IMR-90 (cell line): Measurements from ENCODE around the gene TALDO1. TPM values are rescaled to one million over a fixed set of nuclear protein-coding genes. Genes with fewer than 3 reads are reported as not detected.

ENCODE experiments used
- ATAC-seq: fragments of 200-7000 bp; cut with Tn5 transposase; 2 replicates; pipeline ENCODE4 v1.9.1; 2020; ENCODE audit warnings: low read depth, mild to moderate bottlenecking, moderate library complexity
- BruUV-seq: library from RNA; stranded (reverse); fragments of 400-500 nt; replicated peaks from 2 replicates; lab custom pipeline; 2021; lab: Mats Ljungman, UMichigan
- CTCF ChIA-PET: fragments of 300-600 bp; formaldehyde crosslinking; extraction: SDS; loops from one replicate; lab custom pipeline; 2021; ENCODE audit warnings: antibody characterized with exemption; lab: Yijun Ruan, JAX
- POLR2A ChIA-PET: fragments of 300-600 bp; sonication (Branson Sonifier 250); formaldehyde crosslinking; loops from one replicate; lab custom pipeline; 2022; ENCODE audit warnings: antibody characterized with exemption; ENCODE audit not compliant: unreplicated experiment; lab: Charles Lee
- DNase-seq: peaks from one replicate; pipeline ENCODE4 v3.0.0; 2013
- H2AFZ ChIP-seq: replicated peaks from 2 replicates; pipeline ENCODE3; 2013; ENCODE audit warnings: low read length, mild to moderate bottlenecking; ENCODE audit not compliant: poor library complexity
- H2AK5ac ChIP-seq: 2 replicates; pipeline ENCODE4 v1.6.1; 2013; ENCODE audit warnings: low read depth, low read length, inconsistent platforms
- H2AK9ac ChIP-seq: replicated peaks from 2 replicates; pipeline ENCODE3; 2013; ENCODE audit warnings: mild to moderate bottlenecking, low read depth, low read length, moderate library complexity; ENCODE audit not compliant: poor library complexity
- H2BK120ac ChIP-seq: 2 replicates; pipeline ENCODE4 v1.6.1; 2013; ENCODE audit warnings: low read depth, low read length, inconsistent platforms
- H2BK15ac ChIP-seq: 3 replicates; pipeline ENCODE4 v1.6.1; 2013; ENCODE audit warnings: low read depth, low read length, inconsistent platforms
- H2BK20ac ChIP-seq: 2 replicates; pipeline ENCODE4 v1.6.1; 2013; ENCODE audit warnings: low read depth, mild to moderate bottlenecking, inconsistent platforms, low read length, moderate library complexity
- H2BK5ac ChIP-seq: 2 replicates; pipeline ENCODE4 v1.6.1; 2013; ENCODE audit warnings: mild to moderate bottlenecking, low read depth, low read length, inconsistent platforms; ENCODE audit not compliant: poor library complexity, severe bottlenecking
- H3K14ac ChIP-seq: replicated peaks from 2 replicates; pipeline ENCODE4 v1.6.1; 2013; ENCODE audit warnings: low read depth, low read length, inconsistent platforms
- H3K18ac ChIP-seq: 2 replicates; pipeline ENCODE4 v1.6.1; 2013; ENCODE audit warnings: low read depth, low read length, control low read depth
- H3K23ac ChIP-seq: 2 replicates; pipeline ENCODE4 v1.6.1; 2013; ENCODE audit warnings: low read depth, low read length, inconsistent platforms
- H3K27ac ChIP-seq: 2 replicates; pipeline ENCODE4 v1.5.1; 2013; ENCODE audit warnings: mild to moderate bottlenecking, control low read depth, low read length; ENCODE audit not compliant: insufficient read depth
- H3K27me3 ChIP-seq: 2 replicates; pipeline ENCODE4 v1.6.1; 2013; ENCODE audit warnings: low read length; ENCODE audit not compliant: control insufficient read depth, insufficient read depth
- H3K36me3 ChIP-seq: 2 replicates; pipeline ENCODE4 v1.6.1; 2013; ENCODE audit warnings: low read length, mixed read lengths; ENCODE audit not compliant: control insufficient read depth, insufficient read depth
- H3K4ac ChIP-seq: 2 replicates; pipeline ENCODE4 v1.6.1; 2013; ENCODE audit warnings: low read depth, low read length, inconsistent platforms
- H3K4me1 ChIP-seq: 2 replicates; pipeline ENCODE4 v1.6.1; 2013; ENCODE audit warnings: low read length, mixed read lengths; ENCODE audit not compliant: control insufficient read depth, insufficient read depth
- H3K4me2 ChIP-seq: 2 replicates; pipeline ENCODE4 v1.6.1; 2013; ENCODE audit warnings: low read depth, mild to moderate bottlenecking, control low read depth, low read length, moderate library complexity
- H3K4me3 ChIP-seq: 2 replicates; pipeline ENCODE4 v1.5.1; 2013; ENCODE audit warnings: low read depth, mild to moderate bottlenecking, control low read depth, low read length, moderate library complexity; ENCODE audit not compliant: insufficient read depth
- H3K56ac ChIP-seq: 2 replicates; pipeline ENCODE4 v1.6.1; 2013; ENCODE audit warnings: low read length, inconsistent platforms; ENCODE audit not compliant: insufficient read depth; ENCODE audit errors: extremely low read depth
- H3K79me1 ChIP-seq, 2 experiments: 2 replicates each; pipeline ENCODE4 v1.6.1; 2013; ENCODE audit warnings: low read length in 2 of 2, inconsistent platforms in 1 of 2, low read depth in 1 of 2
- H3K9ac ChIP-seq: 2 replicates; pipeline ENCODE4 v1.6.1; 2013; ENCODE audit warnings: low read depth, low read length, control low read depth
- H3K9me1 ChIP-seq: 2 replicates; pipeline ENCODE4 v1.6.1; 2013; ENCODE audit warnings: low read length, inconsistent platforms; ENCODE audit not compliant: insufficient read depth
- H3K9me3 ChIP-seq: 2 replicates; pipeline ENCODE4 v1.6.1; 2013; ENCODE audit warnings: low read length; ENCODE audit not compliant: control insufficient read depth, insufficient read depth
- H4K20me1 ChIP-seq: 2 replicates; pipeline ENCODE4 v1.6.1; 2013; ENCODE audit warnings: low read length, inconsistent platforms; ENCODE audit not compliant: insufficient read depth
- H4K5ac ChIP-seq: 2 replicates; pipeline ENCODE4 v1.6.1; 2013; ENCODE audit warnings: mild to moderate bottlenecking, low read depth, low read length, control low read depth
- H4K8ac ChIP-seq, 2 experiments: 2 replicates each; pipeline ENCODE4 v1.6.1; 2013; ENCODE audit warnings: low read depth in 2 of 2, low read length in 2 of 2, control low read depth in 1 of 2, inconsistent platforms in 1 of 2
- H4K91ac ChIP-seq: 2 replicates; pipeline ENCODE4 v1.6.1; 2013; ENCODE audit warnings: low read depth, low read length, inconsistent platforms; ENCODE audit not compliant: insufficient read depth
- BHLHE40 ChIP-seq: fragments of 150-350 bp; IDR thresholded peaks from 2 replicates; pipeline ENCODE4 v1.6.1; 2016; ENCODE audit warnings: mild to moderate bottlenecking, low read depth, low read length
- CEBPB ChIP-seq: IDR thresholded peaks from 2 replicates; pipeline ENCODE4 v1.6.1; 2012; ENCODE audit warnings: low read depth, low read length, improper control_type of control experiment
- CHD1 ChIP-seq: IDR thresholded peaks from 2 replicates; pipeline ENCODE4 v1.6.1; 2012; ENCODE audit warnings: low read depth, low read length, improper control_type of control experiment
- CTCF ChIP-seq: conservative IDR thresholded peaks from 2 replicates; pipeline ENCODE4 v1.5.1; 2012; ENCODE audit warnings: mild to moderate bottlenecking, low read depth, low read length, improper control_type of control experiment
- FOS ChIP-seq: fragments of 150-350 bp; IDR thresholded peaks from 2 replicates; pipeline ENCODE4 v1.6.1; 2016; ENCODE audit warnings: low read depth, low read length
- MAFK ChIP-seq: IDR thresholded peaks from 2 replicates; pipeline ENCODE4 v1.6.1; 2012; ENCODE audit warnings: low read depth, low read length, improper control_type of control experiment
- MAZ ChIP-seq: IDR thresholded peaks from 2 replicates; pipeline ENCODE4 v1.6.1; 2012; ENCODE audit warnings: low read depth, mild to moderate bottlenecking, low read length, improper control_type of control experiment, moderate library complexity, borderline replicate concordance
- MXI1 ChIP-seq: IDR thresholded peaks from 2 replicates; pipeline ENCODE4 v1.6.1; 2012; ENCODE audit warnings: low read depth, mild to moderate bottlenecking, low read length, moderate library complexity, borderline replicate concordance
- NFE2L2 ChIP-seq: fragments of 150-350 bp; IDR thresholded peaks from 2 replicates; pipeline ENCODE4 v1.6.1; 2016; ENCODE audit warnings: low read depth, mild to moderate bottlenecking, low read length
- POLR2A ChIP-seq: IDR thresholded peaks from 2 replicates; pipeline ENCODE4 v1.6.1; 2012; ENCODE audit warnings: mild to moderate bottlenecking, low read depth, low read length
- RAD21 ChIP-seq: IDR thresholded peaks from 2 replicates; pipeline ENCODE4 v1.6.1; 2012; ENCODE audit warnings: low read length, improper control_type of control experiment
- RCOR1 ChIP-seq: IDR thresholded peaks from 2 replicates; pipeline ENCODE4 v1.6.1; 2012; ENCODE audit warnings: mild to moderate bottlenecking, low read length, improper control_type of control experiment; ENCODE audit not compliant: insufficient replicate concordance
- RFX5 ChIP-seq: IDR thresholded peaks from 2 replicates; pipeline ENCODE4 v1.8.0; 2012; ENCODE audit warnings: low read depth, mild to moderate bottlenecking, low read length, moderate library complexity
- USF2 ChIP-seq: fragments of 150-350 bp; IDR thresholded peaks from 2 replicates; pipeline ENCODE4 v1.6.1; 2017; ENCODE audit warnings: mild to moderate bottlenecking, antibody characterized with exemption, low read length, low read depth
- WGBS, 2 experiments: methylation state at CpG; one replicate each; pipeline versions ENCODE4 v1.1.5 to v1.1.7; 2013; ENCODE audit warnings: missing lambda C conversion rate in 2 of 2; ENCODE audit not compliant: insufficient read length in 1 of 2; ENCODE audit errors: extremely low coverage in 2 of 2; 5-methylcytosine and 5-hydroxymethylcytosine counted together
- dilution Hi-C: fragments of 300-500 bp; cut with HindIII; formaldehyde crosslinking; loops from one replicate; pipeline ENCODE4 v1.14.3; 2018; ENCODE audit warnings: low sequenced_read_pairs; ENCODE audit not compliant: unreplicated experiment
- in situ Hi-C: fragments of 300-500 bp; cut with MboI; formaldehyde crosslinking; loops from 3 replicates; pipeline ENCODE4 v1.14.3; 2019; ENCODE audit warnings: low sequenced_read_pairs, inconsistent platforms, mixed read lengths
- intact Hi-C: fragments of 100-400 bp; cut with micrococcal nuclease; formaldehyde crosslinking; loops from 2 replicates; pipeline ENCODE4 v1.10.0; 2022
- polyA plus RNA-seq, 3 experiments: library from polyadenylated mRNA; depleted of rRNA; stranded (reverse); fragments of >200 nt; gene quantifications; 2 replicates each; pipeline ENCODE4 v1.2.3, GENCODE V29; 2012; ENCODE audit warnings: low replicate concordance in 1 of 3
- total RNA-seq: library from RNA; depleted of rRNA; stranded (reverse); fragments of >200 nt; gene quantifications from 2 replicates; pipeline ENCODE4 v1.2.3, GENCODE V29; 2012
- TF ChIP-seq, protein P1 (sequence below): fragments of 150-350 bp; IDR thresholded peaks from 2 replicates; pipeline ENCODE4 v1.6.1; 2016; ENCODE audit warnings: low read depth, mild to moderate bottlenecking, low read length, moderate library complexity, borderline replicate concordance

Gene TALDO1
- total and polyA plus RNA-seq, 2 of the 4 experiments (the other 2 are of a cell fraction), result 147 to 210 TPM

- Histone ChIP-seq H3K56ac (no peak overlapping the region), H3K18ac (no peak overlapping the region), H3K36me3 (no peaks in the 10 kb centered on the region), H3K27me3 (peaks cover 9% of the 10 kb centered on the region; the same call in 1 of the 2 replicates), H2AK9ac (peak overlapping the region; percentile 48), H2BK5ac (no peak overlapping the region), H3K79me1 (no peaks in the 10 kb centered on the region), H3K9me3 (no peaks in the 10 kb centered on the region), H3K27ac (no peak overlapping the region), H2AFZ (no peak overlapping the region), H3K4me1 (peaks cover 4% of the 10 kb centered on the region), H3K23ac (no peak overlapping the region), H3K9me1 (no peaks in the 10 kb centered on the region), H4K91ac (no peak overlapping the region), H3K9ac (no peak overlapping the region), H4K8ac (no peak overlapping the region), H3K4ac (no peak overlapping the region), H2BK15ac (no peak overlapping the region), H2BK120ac (no peak overlapping the region), H4K5ac (no peak overlapping the region), H3K4me3 (no peak overlapping the region), H3K4me2 (no peak overlapping the region; the same call in 1 of the 2 replicates), H2BK20ac (no peak overlapping the region), H4K20me1 (no peaks in the 10 kb centered on the region), H3K14ac (no peak overlapping the region), H2AK5ac (no peak overlapping the region)
- in situ Hi-C loops (no loop called here), dilution Hi-C loops (no loop called here), intact Hi-C loops (loop anchor here (1.0 to 10.0 kb wide), 3 partner anchors 28 to 169 kb away; partner anchors contain the start of genes DEAF1 and TMEM80)
- 48% methylated on average over 3 of the region's 8 CpGs; no CpG with 5 or more reads in 1 of the 2 experiments for WGBS, 2 experiments
- POLR2A ChIA-PET, result no interaction called here
- DNase-seq (peak; percentile 68), ATAC-seq (peak; percentile 28)
- CTCF ChIA-PET, result no interaction called here
- no TSS peak for BruUV-seq
- TF ChIP-seq RAD21, result peak; percentile 77
- TF ChIP-seq MAFK, result no peak
- TF ChIP-seq BHLHE40, result no peak
- TF ChIP-seq FOS, result no peak
- TF ChIP-seq, protein P1, sequence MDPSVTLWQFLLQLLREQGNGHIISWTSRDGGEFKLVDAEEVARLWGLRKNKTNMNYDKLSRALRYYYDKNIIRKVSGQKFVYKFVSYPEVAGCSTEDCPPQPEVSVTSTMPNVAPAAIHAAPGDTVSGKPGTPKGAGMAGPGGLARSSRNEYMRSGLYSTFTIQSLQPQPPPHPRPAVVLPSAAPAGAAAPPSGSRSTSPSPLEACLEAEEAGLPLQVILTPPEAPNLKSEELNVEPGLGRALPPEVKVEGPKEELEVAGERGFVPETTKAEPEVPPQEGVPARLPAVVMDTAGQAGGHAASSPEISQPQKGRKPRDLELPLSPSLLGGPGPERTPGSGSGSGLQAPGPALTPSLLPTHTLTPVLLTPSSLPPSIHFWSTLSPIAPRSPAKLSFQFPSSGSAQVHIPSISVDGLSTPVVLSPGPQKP, result no peak
- no peak for TF ChIP-seq POLR2A
- no peak for TF ChIP-seq CHD1
- TF ChIP-seq CEBPB, result no peak
- TF ChIP-seq USF2, result no peak
- TF ChIP-seq NFE2L2, result no peak
- no peak for TF ChIP-seq MAZ
- TF ChIP-seq RFX5, result no peak
- TF ChIP-seq MXI1, result no peak
- TF ChIP-seq RCOR1, result no peak
- TF ChIP-seq CTCF, result peak; percentile 80
Observed at GRCh38 chr11:723120-723883, 24.0 kb upstream of the TALDO1 start.
